ENCODE results near the gene HLA-F. TPM values are rescaled to one million over a fixed set of nuclear protein-coding genes. Genes with fewer than 3 reads are reported as not detected.

The HLA-F gene
- total RNA-seq, 5 donors from 2014 or later (not counting 1 experiment from before 2014, with no cell fraction given) = 600 to 951 (median 748) TPM

DNA sequence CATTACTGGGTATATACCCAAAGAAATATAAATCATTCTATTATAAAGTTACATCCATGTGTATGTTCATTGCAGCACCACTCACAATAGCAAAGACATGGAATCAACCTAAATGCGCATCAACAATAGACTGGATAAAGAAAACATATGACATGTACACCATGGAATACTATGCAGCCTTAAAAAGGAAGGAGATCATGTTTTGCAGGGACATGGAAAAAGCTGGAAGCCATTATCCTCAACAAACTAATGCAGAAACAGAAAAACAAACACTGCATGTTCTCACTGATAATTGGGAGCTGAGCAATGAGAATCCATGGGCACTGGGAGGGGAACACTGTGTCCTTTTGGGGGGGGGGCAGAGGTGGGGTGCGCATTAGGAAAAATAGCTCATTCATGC, 53.5 kb downstream of the HLA-F start:
- Mint-ChIP-seq H3K27me3 (peaks cover 36 to 50% of the 10 kb centered on the region in 2 donors), H3K36me3 (no peaks in the 10 kb centered on the region), H3K4me3 (no peak overlapping the region), H3K9me3 (no peaks in the 10 kb centered on the region), H3K27ac (no peak overlapping the region), H3K4me1 (peaks cover 0 to 9% (median 0%) of the 10 kb centered on the region in 3 donors)
- no peak overlapping the region for H3K27ac ChIP-seq (ENCODE audit: low read length)
- no peak overlapping the region for H3K4me3 ChIP-seq (ENCODE audit: control insufficient read depth in 1 of 2, extremely low read depth in 1 of 2, low read length in 1 of 2)
- DNase-seq = no peak
- CTCF ChIA-PET = no interaction called here
- peaks cover 2 to 10% of the 10 kb centered on the region in 2 experiments for H3K27me3 ChIP-seq (replicated peaks in 1 of 2; ENCODE audit: control insufficient read depth in 2 of 2, extremely low read depth in 1 of 2, insufficient read depth in 2 of 2, low read length in 1 of 2)
- no peaks in the 10 kb centered on the region for H3K9me3 ChIP-seq
- no peaks in the 10 kb centered on the region for H3K4me1 ChIP-seq (ENCODE audit: control insufficient read depth in 1 of 2, extremely low read depth in 1 of 2, insufficient read depth in 2 of 2, low read length in 2 of 2)
- no peaks in the 10 kb centered on the region for H3K36me3 ChIP-seq (ENCODE audit: control insufficient read depth in 2 of 2, extremely low read depth in 1 of 2, insufficient read depth in 1 of 2, low read length in 1 of 2)
- no peak for ATAC-seq (replicated peaks in 1 of 4)
- WGBS (ENCODE audit: insufficient coverage) = no CpG with 5 or more reads among the region's 2 CpGs
- POLR2A ChIA-PET = no interaction called here

Other genes with a start within 250 kb of the HLA-F start
- gene MAS1L, start 235.5 kb upstream of the HLA-F start, total RNA-seq = not detected
- gene UBD, start 163.7 kb upstream of the HLA-F start, total RNA-seq = under 1 TPM in 1 of 5 donors, not detected in 4; 0.32 TPM
- gene OR2H2, start 138.3 kb upstream of the HLA-F start, total RNA-seq = not detected
- gene GABBR1, start 90.3 kb upstream of the HLA-F start, total RNA-seq = 10 to 100 TPM; 48.0 to 82.7 (median 74.8) TPM
- not detected for gene MOG, start 66.3 kb upstream of the HLA-F start, total RNA-seq
- gene ZFP57, start 42.3 kb upstream of the HLA-F start, total RNA-seq = 1 to 10 TPM in 1 of 5 donors, not detected in 4; 1.0 TPM
- gene HLA-G, start 104.4 kb downstream of the HLA-F start, total RNA-seq = 1 to 10 TPM in 2 of 5 donors, under 1 TPM in 2, not detected in 1; 0.23 to 3.5 (median 0.86) TPM
- 1,000 to 10,000 TPM; 1,578 to 2,596 (median 2,172) TPM for gene HLA-A, start 219.1 kb downstream of the HLA-F start, total RNA-seq